ENCODE results near the gene ANKUB1.

ANKUB1 gene

DNA sequence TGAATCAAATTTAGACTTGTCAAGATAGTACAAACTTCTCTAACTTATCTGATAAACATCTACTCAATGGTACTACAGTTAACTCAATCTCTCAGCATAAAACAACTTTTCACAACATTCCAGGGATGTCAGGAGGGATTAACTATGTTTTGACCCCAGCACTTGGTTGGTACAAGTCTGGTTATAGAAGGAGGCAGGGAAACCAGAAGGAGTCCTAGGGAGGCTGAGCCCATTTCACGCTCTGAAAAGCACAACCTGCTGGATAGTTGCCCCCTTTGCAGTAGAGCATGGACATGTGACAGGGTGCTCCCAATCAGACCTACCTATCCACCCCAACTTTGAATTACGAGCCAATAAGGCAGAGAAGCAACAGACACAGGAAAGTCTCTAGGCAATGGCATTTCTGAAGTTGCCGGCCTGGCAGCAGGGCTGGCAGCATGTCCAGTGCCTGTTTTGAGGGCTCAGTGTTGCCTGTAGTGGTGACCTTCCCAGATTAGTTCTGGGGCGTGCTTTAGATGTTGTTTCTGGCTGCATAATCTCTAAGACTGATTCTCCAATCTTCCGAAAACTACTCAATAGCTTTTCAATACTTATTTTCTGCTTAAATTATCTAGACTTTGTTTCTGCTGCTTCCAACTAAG, 8.2 kb downstream of the ANKUB1 start:
- no peaks in the 10 kb centered on the region for H3K4me1 ChIP-seq (ENCODE audit: control insufficient read depth in 2 of 2, insufficient read depth in 2 of 2, low read length in 2 of 2)
- H3K36me3 ChIP-seq (ENCODE audit: control insufficient read depth in 2 of 2, insufficient read depth in 2 of 2, low read length in 2 of 2) = no peaks in the 10 kb centered on the region
- no peak overlapping the region for H3K9ac ChIP-seq (ENCODE audit: low read depth in 1 of 2, low read length in 2 of 2)
- H3K27me3 ChIP-seq (ENCODE audit: control insufficient read depth in 2 of 2, insufficient read depth in 2 of 2, low read length in 2 of 2) = no peaks in the 10 kb centered on the region
- H3K9me3 ChIP-seq (ENCODE audit: control insufficient read depth in 2 of 2, low read length in 2 of 2) = no peaks in the 10 kb centered on the region
- H3K4me3 ChIP-seq (ENCODE audit: low read length in 2 of 2) = no peak overlapping the region
- peak overlapping the region in 1 of 2 donors; percentile 1 for H3K27ac ChIP-seq (ENCODE audit: low read depth in 2 of 2, low read length in 2 of 2)

DNA sequence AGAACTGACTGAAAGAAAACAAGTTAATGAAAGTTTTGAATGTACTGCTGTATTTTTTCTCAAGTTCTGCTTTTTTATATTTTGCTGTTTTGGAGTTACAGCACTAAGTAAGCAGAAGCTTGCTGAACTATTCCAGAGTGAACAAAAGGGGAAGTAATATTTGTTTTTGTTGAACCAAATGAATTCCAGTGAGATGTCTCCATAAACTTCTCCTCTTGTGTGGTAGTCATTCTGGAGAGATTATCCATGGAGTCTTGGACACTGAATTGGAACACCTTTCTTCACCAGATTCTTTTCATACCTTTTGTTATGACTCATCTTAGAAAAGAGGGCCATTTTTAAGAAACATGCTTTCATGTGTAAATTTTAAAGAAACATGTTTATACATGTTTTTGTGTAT, 8.8 kb downstream of the ANKUB1 start:
- no peaks in the 10 kb centered on the region for H3K9me3 ChIP-seq (ENCODE audit: control insufficient read depth in 2 of 2, low read length in 2 of 2)
- no peak overlapping the region for H3K27ac ChIP-seq (ENCODE audit: low read depth in 2 of 2, low read length in 2 of 2)
- H3K27me3 ChIP-seq (ENCODE audit: control insufficient read depth in 2 of 2, insufficient read depth in 2 of 2, low read length in 2 of 2) = no peaks in the 10 kb centered on the region
- H3K4me1 ChIP-seq (ENCODE audit: control insufficient read depth in 2 of 2, insufficient read depth in 2 of 2, low read length in 2 of 2) = no peaks in the 10 kb centered on the region
- no peak overlapping the region for H3K4me3 ChIP-seq (ENCODE audit: low read length in 2 of 2)
- H3K36me3 ChIP-seq (ENCODE audit: control insufficient read depth in 2 of 2, insufficient read depth in 2 of 2, low read length in 2 of 2) = no peaks in the 10 kb centered on the region
- no peak overlapping the region for H3K9ac ChIP-seq (ENCODE audit: low read depth in 1 of 2, low read length in 2 of 2)

GRCh38 chr3:149781741-149782140, 10.6 kb downstream of the ANKUB1 start:
- Histone ChIP-seq H3K9ac (ENCODE audit: low read depth in 1 of 2, low read length in 2 of 2) (no peak overlapping the region), H3K36me3 (ENCODE audit: control insufficient read depth in 2 of 2, insufficient read depth in 2 of 2, low read length in 2 of 2) (no peaks in the 10 kb centered on the region), H3K4me3 (ENCODE audit: low read length in 2 of 2) (no peak overlapping the region), H3K27me3 (ENCODE audit: control insufficient read depth in 2 of 2, insufficient read depth in 2 of 2, low read length in 2 of 2) (no peaks in the 10 kb centered on the region), H3K9me3 (ENCODE audit: control insufficient read depth in 2 of 2, low read length in 2 of 2) (no peaks in the 10 kb centered on the region), H3K4me1 (ENCODE audit: control insufficient read depth in 2 of 2, insufficient read depth in 2 of 2, low read length in 2 of 2) (no peaks in the 10 kb centered on the region), H3K27ac (ENCODE audit: low read depth in 2 of 2, low read length in 2 of 2) (peak overlapping the region in 1 of 2 donors; percentile 52)

GRCh38 chr3:149781211-149781610, 11.1 kb downstream of the ANKUB1 start:
- no peak overlapping the region for H3K4me3 ChIP-seq (ENCODE audit: low read length in 2 of 2)
- no peaks in the 10 kb centered on the region for H3K36me3 ChIP-seq (ENCODE audit: control insufficient read depth in 2 of 2, insufficient read depth in 2 of 2, low read length in 2 of 2)
- no peaks in the 10 kb centered on the region for H3K27me3 ChIP-seq (ENCODE audit: control insufficient read depth in 2 of 2, insufficient read depth in 2 of 2, low read length in 2 of 2)
- no peaks in the 10 kb centered on the region for H3K9me3 ChIP-seq (ENCODE audit: control insufficient read depth in 2 of 2, low read length in 2 of 2)
- peak overlapping the region in 1 of 2 donors; percentile 52 for H3K27ac ChIP-seq (ENCODE audit: low read depth in 2 of 2, low read length in 2 of 2)
- H3K9ac ChIP-seq (ENCODE audit: low read depth in 1 of 2, low read length in 2 of 2) = no peak overlapping the region
- H3K4me1 ChIP-seq (ENCODE audit: control insufficient read depth in 2 of 2, insufficient read depth in 2 of 2, low read length in 2 of 2) = no peaks in the 10 kb centered on the region

- no peaks in the 10 kb centered on the region for H3K36me3 ChIP-seq (ENCODE audit: control insufficient read depth in 2 of 2, insufficient read depth in 2 of 2, low read length in 2 of 2)
- no peaks in the 10 kb centered on the region for H3K9me3 ChIP-seq (ENCODE audit: control insufficient read depth in 2 of 2, low read length in 2 of 2)
- no peak overlapping the region for H3K9ac ChIP-seq (ENCODE audit: low read depth in 1 of 2, low read length in 2 of 2)
- H3K4me1 ChIP-seq (ENCODE audit: control insufficient read depth in 2 of 2, insufficient read depth in 2 of 2, low read length in 2 of 2) = no peaks in the 10 kb centered on the region
- H3K27ac ChIP-seq (ENCODE audit: low read depth in 2 of 2, low read length in 2 of 2) = no peak overlapping the region
- H3K4me3 ChIP-seq (ENCODE audit: low read length in 2 of 2) = no peak overlapping the region
- no peaks in the 10 kb centered on the region for H3K27me3 ChIP-seq (ENCODE audit: control insufficient read depth in 2 of 2, insufficient read depth in 2 of 2, low read length in 2 of 2)
These were observed 14.7 kb downstream of the ANKUB1 start for GRCh38 chr3:149777414-149778214.

GRCh38 chr3:149776170-149776569, 16.2 kb downstream of the ANKUB1 start:
- Histone ChIP-seq H3K4me1 (ENCODE audit: control insufficient read depth in 2 of 2, insufficient read depth in 2 of 2, low read length in 2 of 2) (no peaks in the 10 kb centered on the region), H3K4me3 (ENCODE audit: low read length in 2 of 2) (no peak overlapping the region), H3K27ac (ENCODE audit: low read depth in 2 of 2, low read length in 2 of 2) (no peak overlapping the region), H3K9ac (ENCODE audit: low read depth in 1 of 2, low read length in 2 of 2) (no peak overlapping the region), H3K36me3 (ENCODE audit: control insufficient read depth in 2 of 2, insufficient read depth in 2 of 2, low read length in 2 of 2) (no peaks in the 10 kb centered on the region), H3K27me3 (ENCODE audit: control insufficient read depth in 2 of 2, insufficient read depth in 2 of 2, low read length in 2 of 2) (no peaks in the 10 kb centered on the region), H3K9me3 (ENCODE audit: control insufficient read depth in 2 of 2, low read length in 2 of 2) (no peaks in the 10 kb centered on the region)

DNA sequence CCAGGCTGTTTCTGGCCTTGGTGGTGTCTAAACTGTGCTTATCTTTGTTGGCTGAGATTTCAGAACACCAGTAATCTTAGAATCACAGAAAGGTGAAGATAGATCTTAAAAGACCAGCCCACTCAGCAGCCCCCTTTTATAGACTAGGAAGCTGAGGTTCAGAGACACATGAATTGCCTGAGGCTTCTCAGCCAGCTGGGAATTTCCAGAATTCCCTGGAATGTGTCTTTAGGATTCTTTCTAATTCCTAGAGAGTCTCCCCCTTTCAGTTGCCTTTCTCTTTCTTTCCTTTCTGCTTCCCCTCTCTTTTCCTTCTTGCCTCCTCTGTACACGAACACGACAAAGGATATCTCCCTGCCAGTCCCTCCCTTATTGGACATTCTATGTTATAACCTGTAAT, 19.5 kb downstream of the ANKUB1 start:
- Histone ChIP-seq H3K4me3 (ENCODE audit: low read length in 2 of 2) (no peak overlapping the region), H3K4me1 (ENCODE audit: control insufficient read depth in 2 of 2, insufficient read depth in 2 of 2, low read length in 2 of 2) (no peaks in the 10 kb centered on the region), H3K9ac (ENCODE audit: low read depth in 1 of 2, low read length in 2 of 2) (no peak overlapping the region)

DNA sequence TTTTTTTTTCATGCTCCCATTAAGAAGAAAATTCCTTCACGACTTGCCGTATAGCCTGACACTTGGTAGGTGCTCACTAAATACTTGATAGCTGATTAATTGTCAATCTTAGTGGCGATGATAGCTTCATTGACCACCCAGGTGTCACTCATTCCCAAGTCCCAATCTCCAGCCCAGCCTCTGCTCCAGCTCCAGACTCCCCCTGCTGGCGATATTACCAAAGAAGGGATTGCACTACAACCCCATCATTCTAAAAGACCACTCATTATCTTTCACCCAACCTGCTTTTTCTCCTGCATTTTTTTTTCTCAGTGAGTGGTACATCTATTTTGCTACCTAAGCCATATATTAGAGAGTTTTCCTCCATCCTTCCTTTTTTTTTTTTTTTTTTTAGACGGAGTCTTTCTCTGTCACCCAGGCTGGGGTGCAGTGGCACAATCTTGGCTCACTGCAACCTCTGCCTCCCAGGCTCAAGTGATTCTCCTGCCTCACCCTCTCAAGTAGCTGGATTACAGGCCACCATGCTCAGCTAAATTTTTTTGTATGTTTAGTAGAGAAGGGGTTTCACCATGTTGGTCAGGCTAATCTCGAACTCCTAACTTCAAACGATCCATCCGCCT, 20.6 kb downstream of the ANKUB1 start:
- Histone ChIP-seq H3K9ac (ENCODE audit: low read depth in 1 of 2, low read length in 2 of 2) (no peak overlapping the region), H3K27me3 (ENCODE audit: control insufficient read depth in 2 of 2, insufficient read depth in 2 of 2, low read length in 2 of 2) (no peaks in the 10 kb centered on the region), H3K9me3 (ENCODE audit: control insufficient read depth in 2 of 2, low read length in 2 of 2) (no peaks in the 10 kb centered on the region), H3K4me3 (ENCODE audit: low read length in 2 of 2) (no peak overlapping the region), H3K27ac (ENCODE audit: low read depth in 2 of 2, low read length in 2 of 2) (no peak overlapping the region), H3K36me3 (ENCODE audit: control insufficient read depth in 2 of 2, insufficient read depth in 2 of 2, low read length in 2 of 2) (no peaks in the 10 kb centered on the region), H3K4me1 (ENCODE audit: control insufficient read depth in 2 of 2, insufficient read depth in 2 of 2, low read length in 2 of 2) (no peaks in the 10 kb centered on the region)

More for the DNA sequence above, 19.5 kb downstream of the ANKUB1 start:
- Histone ChIP-seq H3K9me3 (ENCODE audit: control insufficient read depth in 2 of 2, low read length in 2 of 2) (no peaks in the 10 kb centered on the region), H3K27me3 (ENCODE audit: control insufficient read depth in 2 of 2, insufficient read depth in 2 of 2, low read length in 2 of 2) (no peaks in the 10 kb centered on the region), H3K36me3 (ENCODE audit: control insufficient read depth in 2 of 2, insufficient read depth in 2 of 2, low read length in 2 of 2) (no peaks in the 10 kb centered on the region), H3K27ac (ENCODE audit: low read depth in 2 of 2, low read length in 2 of 2) (no peak overlapping the region)

DNA sequence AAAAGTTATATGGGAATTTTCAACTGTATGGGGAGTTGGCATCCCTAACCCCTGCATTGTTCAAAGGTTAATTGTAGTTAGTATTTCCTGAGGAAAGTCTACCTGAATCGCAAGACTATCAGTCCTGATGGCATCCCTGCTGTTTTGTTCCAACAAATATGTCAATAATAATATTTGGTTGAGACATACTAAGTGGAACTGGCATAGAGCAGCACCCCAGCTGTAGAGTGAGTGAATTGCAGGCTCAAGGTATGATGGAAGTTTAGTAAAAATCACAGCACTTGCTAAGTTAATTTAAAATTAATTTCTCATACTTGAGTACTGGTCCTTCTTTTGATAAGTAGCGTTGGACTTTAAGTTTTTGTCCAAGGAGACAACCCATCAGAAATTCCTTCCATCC, 22.1 kb downstream of the ANKUB1 start:
- H3K9ac ChIP-seq (ENCODE audit: low read depth in 1 of 2, low read length in 2 of 2) = no peak overlapping the region
- no peaks in the 10 kb centered on the region for H3K4me1 ChIP-seq (ENCODE audit: control insufficient read depth in 2 of 2, insufficient read depth in 2 of 2, low read length in 2 of 2)
- H3K36me3 ChIP-seq (ENCODE audit: control insufficient read depth in 2 of 2, insufficient read depth in 2 of 2, low read length in 2 of 2) = no peaks in the 10 kb centered on the region
- no peaks in the 10 kb centered on the region for H3K9me3 ChIP-seq (ENCODE audit: control insufficient read depth in 2 of 2, low read length in 2 of 2)
- H3K27ac ChIP-seq (ENCODE audit: low read depth in 2 of 2, low read length in 2 of 2) = no peak overlapping the region
- H3K4me3 ChIP-seq (ENCODE audit: low read length in 2 of 2) = no peak overlapping the region
- H3K27me3 ChIP-seq (ENCODE audit: control insufficient read depth in 2 of 2, insufficient read depth in 2 of 2, low read length in 2 of 2) = peaks cover 0 to 5% of the 10 kb centered on the region in 2 donors

GRCh38 chr3:149768704-149769103, 23.6 kb downstream of the ANKUB1 start:
- no peaks in the 10 kb centered on the region for H3K9me3 ChIP-seq (ENCODE audit: control insufficient read depth in 2 of 2, low read length in 2 of 2)
- no peaks in the 10 kb centered on the region for H3K4me1 ChIP-seq (ENCODE audit: control insufficient read depth in 2 of 2, insufficient read depth in 2 of 2, low read length in 2 of 2)
- H3K27me3 ChIP-seq (ENCODE audit: control insufficient read depth in 2 of 2, insufficient read depth in 2 of 2, low read length in 2 of 2) = peaks cover 4 to 9% of the 10 kb centered on the region in 2 donors
- no peaks in the 10 kb centered on the region for H3K36me3 ChIP-seq (ENCODE audit: control insufficient read depth in 2 of 2, insufficient read depth in 2 of 2, low read length in 2 of 2)
- H3K9ac ChIP-seq (ENCODE audit: low read depth in 1 of 2, low read length in 2 of 2) = no peak overlapping the region
- H3K27ac ChIP-seq (ENCODE audit: low read depth in 2 of 2, low read length in 2 of 2) = no peak overlapping the region
- no peak overlapping the region for H3K4me3 ChIP-seq (ENCODE audit: low read length in 2 of 2)

All from mucosa of rectum (tissue), 2 donors.